ENCODE results near the gene L1CAM.

The L1CAM gene

GRCh38 chrX:153878969-153879653, 6.9 kb downstream of the L1CAM start:
- H3K9me3 ChIP-seq (ENCODE audit: control insufficient read depth, insufficient read depth, low read depth, low read length), result no peaks in the 10 kb centered on the region
- H3K4me1 ChIP-seq (ENCODE audit: control insufficient read depth, insufficient read depth, low read length), result no peaks in the 10 kb centered on the region
- POLR2A ChIA-PET, result interaction anchor here (0.9 kb wide), 1 partner anchor 49 kb away, joined by 3 read pairs; no protein-coding TSS in a partner anchor
- no peak overlapping the region for H3K27ac ChIP-seq (ENCODE audit: extremely low read depth, low read depth, low read length)
- TF ChIP-seq ZIC2 (tag by site-specific recombination; IDR thresholded peaks at IDR 0.05) (peak; percentile 88), ZNF529 (tag by site-specific recombination; IDR thresholded peaks at IDR 0.05; ENCODE audit: insufficient replicate concordance) (no peak), ZNF398 (tag by site-specific recombination; IDR thresholded peaks at IDR 0.05) (peak; percentile 59), ZNF600 (tag by site-specific recombination; IDR thresholded peaks at IDR 0.05) (peak; percentile 53; the same call in 1 of the 2 replicates), ZNF223 (tag by site-specific recombination; IDR thresholded peaks at IDR 0.05) (0 out of 2 replicates have a peak, but pooled peaks have one; percentile 18), ZNF830 (tag by site-specific recombination; IDR thresholded peaks at IDR 0.05; ENCODE audit: low read depth) (no peak), ZNF341 (tag by site-specific recombination; IDR thresholded peaks at IDR 0.05; ENCODE audit: low read depth) (peak; percentile 54; the same call in 1 of the 2 replicates)
- CTCF ChIA-PET, result interaction anchor here (1.1 kb wide), 1 partner anchor 17 kb away, joined by 3 read pairs; no protein-coding TSS in a partner anchor
- no peak overlapping the region for H3K4me3 ChIP-seq (ENCODE audit: low read depth, low read length)
- H3K36me3 ChIP-seq (ENCODE audit: control insufficient read depth in 2 of 2, insufficient read depth in 1 of 2, low read length in 2 of 2), result no peaks in the 10 kb centered on the region

DNA sequence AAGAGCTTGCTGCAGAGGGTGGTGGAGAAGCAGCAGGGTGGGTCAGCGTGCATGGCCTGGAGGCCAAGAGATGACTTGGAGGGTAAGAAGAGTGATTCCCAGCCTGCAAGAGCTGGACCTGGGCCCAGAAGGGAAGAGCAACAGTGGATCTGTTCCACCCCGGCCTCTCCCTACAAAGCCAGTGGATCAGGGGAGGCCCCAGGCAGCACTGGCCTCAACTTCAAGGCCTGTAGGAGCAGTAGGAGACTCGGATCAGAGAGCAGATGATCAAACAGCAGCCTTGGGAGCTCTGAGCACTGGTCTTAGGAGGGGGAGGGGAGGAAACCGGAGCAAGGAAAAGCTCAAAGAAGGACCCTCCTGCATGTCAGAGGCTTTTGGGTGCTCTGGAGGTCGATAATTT, 7.6 kb downstream of the L1CAM start:
- no peak overlapping the region for H3K27ac ChIP-seq (ENCODE audit: extremely low read depth, low read depth, low read length)
- no peaks in the 10 kb centered on the region for H3K9me3 ChIP-seq (ENCODE audit: control insufficient read depth, insufficient read depth, low read depth, low read length)
- H3K36me3 ChIP-seq (ENCODE audit: control insufficient read depth in 2 of 2, insufficient read depth in 1 of 2, low read length in 2 of 2), result no peaks in the 10 kb centered on the region
- H3K4me1 ChIP-seq (ENCODE audit: control insufficient read depth, insufficient read depth, low read length), result no peaks in the 10 kb centered on the region
- CTCF ChIA-PET, result interaction anchor here (1.0 to 1.1 kb wide), 2 partner anchors 8 to 18 kb away, joined by 3 read pairs; no protein-coding TSS in a partner anchor
- H3K4me3 ChIP-seq (ENCODE audit: low read depth, low read length), result no peak overlapping the region
- POLR2A ChIA-PET, result interaction anchor here (0.9 kb wide), 1 partner anchor 50 kb away, joined by 3 read pairs; no protein-coding TSS in a partner anchor
- TF ChIP-seq ZNF341 (tag by site-specific recombination; IDR thresholded peaks at IDR 0.05; ENCODE audit: low read depth) (no peak), ZNF843 (tag by site-specific recombination; IDR thresholded peaks at IDR 0.05) (no peak), ZNF777 (tag by site-specific recombination; IDR thresholded peaks at IDR 0.05; ENCODE audit: borderline replicate concordance) (no peak)

DNA sequence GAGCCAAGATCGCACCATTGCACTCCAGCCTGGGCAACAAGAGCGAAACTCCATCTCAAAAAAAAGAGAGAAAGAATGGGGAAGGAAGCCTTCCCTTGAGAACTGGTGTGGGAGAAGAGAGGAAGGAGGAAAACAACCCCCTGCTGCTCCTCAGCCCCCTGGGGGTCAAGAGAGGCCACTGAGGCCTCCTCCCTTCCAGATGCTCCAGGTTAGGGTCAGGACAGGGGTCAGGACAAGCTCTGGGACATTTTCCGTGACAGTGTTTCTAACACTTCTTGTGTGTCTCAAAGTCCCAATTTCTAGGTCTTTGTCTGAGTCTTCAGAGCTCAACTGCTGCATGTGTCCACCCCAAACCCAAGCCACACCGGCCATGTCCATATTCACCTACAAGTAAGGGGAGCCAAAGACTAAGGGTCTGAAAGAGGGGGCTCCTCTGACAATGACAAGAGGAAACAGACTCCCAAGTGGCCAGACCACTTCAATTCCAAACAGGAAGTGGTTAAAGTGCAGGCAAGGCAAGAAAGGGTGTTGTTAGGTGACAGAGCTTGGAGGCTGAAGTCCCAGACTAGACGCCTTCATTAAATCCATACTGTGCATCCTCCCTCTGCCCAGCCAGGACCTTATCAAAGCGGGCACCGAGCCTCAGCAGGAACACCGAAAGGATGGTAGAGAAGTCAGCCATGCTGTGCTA, 8.3 kb downstream of the L1CAM start:
- H3K9me3 ChIP-seq (ENCODE audit: control insufficient read depth, insufficient read depth, low read depth, low read length), result no peaks in the 10 kb centered on the region
- H3K36me3 ChIP-seq (ENCODE audit: control insufficient read depth in 2 of 2, insufficient read depth in 1 of 2, low read length in 2 of 2), result no peaks in the 10 kb centered on the region
- ChIA-PET CTCF (interaction anchor here (1.0 to 1.1 kb wide), 2 partner anchors 9 to 18 kb away, joined by 3 read pairs; no protein-coding TSS in a partner anchor), POLR2A (interaction anchor here (0.9 kb wide), 1 partner anchor 51 kb away, joined by 3 read pairs; no protein-coding TSS in a partner anchor)
- no peak overlapping the region for H3K27ac ChIP-seq (ENCODE audit: extremely low read depth, low read depth, low read length)
- H3K4me3 ChIP-seq (ENCODE audit: low read depth, low read length), result no peak overlapping the region
- no peaks in the 10 kb centered on the region for H3K4me1 ChIP-seq (ENCODE audit: control insufficient read depth, insufficient read depth, low read length)
- TF ChIP-seq ZNF549 (tag by site-specific recombination; IDR thresholded peaks at IDR 0.05), result no peak
- no peak for TF ChIP-seq ZNF350 (tag by site-specific recombination; IDR thresholded peaks at IDR 0.05)
- TF ChIP-seq ZNF654 (tag by site-specific recombination; IDR thresholded peaks at IDR 0.05; ENCODE audit: low read depth), result no peak
- TF ChIP-seq ZNF433 (tag by site-specific recombination; IDR thresholded peaks at IDR 0.05; ENCODE audit: low read depth), result no peak
- TF ChIP-seq ZNF362 (tag by site-specific recombination; IDR thresholded peaks at IDR 0.05), result no peak
- no peak for TF ChIP-seq YY1 (tag by site-specific recombination; IDR thresholded peaks at IDR 0.05)
- TF ChIP-seq, protein P1, sequence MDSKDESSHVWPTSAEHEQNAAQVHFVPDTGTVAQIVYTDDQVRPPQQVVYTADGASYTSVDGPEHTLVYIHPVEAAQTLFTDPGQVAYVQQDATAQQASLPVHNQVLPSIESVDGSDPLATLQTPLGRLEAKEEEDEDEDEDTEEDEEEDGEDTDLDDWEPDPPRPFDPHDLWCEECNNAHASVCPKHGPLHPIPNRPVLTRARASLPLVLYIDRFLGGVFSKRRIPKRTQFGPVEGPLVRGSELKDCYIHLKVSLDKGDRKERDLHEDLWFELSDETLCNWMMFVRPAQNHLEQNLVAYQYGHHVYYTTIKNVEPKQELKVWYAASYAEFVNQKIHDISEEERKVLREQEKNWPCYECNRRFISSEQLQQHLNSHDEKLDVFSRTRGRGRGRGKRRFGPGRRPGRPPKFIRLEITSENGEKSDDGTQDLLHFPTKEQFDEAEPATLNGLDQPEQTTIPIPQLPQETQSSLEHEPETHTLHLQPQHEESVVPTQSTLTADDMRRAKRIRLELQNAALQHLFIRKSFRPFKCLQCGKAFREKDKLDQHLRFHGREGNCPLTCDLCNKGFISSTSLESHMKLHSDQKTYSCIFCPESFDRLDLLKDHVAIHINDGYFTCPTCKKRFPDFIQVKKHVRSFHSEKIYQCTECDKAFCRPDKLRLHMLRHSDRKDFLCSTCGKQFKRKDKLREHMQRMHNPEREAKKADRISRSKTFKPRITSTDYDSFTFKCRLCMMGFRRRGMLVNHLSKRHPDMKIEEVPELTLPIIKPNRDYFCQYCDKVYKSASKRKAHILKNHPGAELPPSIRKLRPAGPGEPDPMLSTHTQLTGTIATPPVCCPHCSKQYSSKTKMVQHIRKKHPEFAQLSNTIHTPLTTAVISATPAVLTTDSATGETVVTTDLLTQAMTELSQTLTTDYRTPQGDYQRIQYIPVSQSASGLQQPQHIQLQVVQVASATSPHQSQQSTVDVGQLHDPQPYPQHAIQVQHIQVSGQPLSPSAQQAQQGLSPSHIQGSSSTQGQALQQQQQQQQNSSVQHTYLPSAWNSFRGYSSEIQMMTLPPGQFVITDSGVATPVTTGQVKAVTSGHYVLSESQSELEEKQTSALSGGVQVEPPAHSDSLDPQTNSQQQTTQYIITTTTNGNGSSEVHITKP (tag by site-specific recombination; IDR thresholded peaks at IDR 0.05), result no peak
- TF ChIP-seq ZNF18 (tag by site-specific recombination; IDR thresholded peaks at IDR 0.05), result no peak
- TF ChIP-seq ZNF221 (tag by site-specific recombination; IDR thresholded peaks at IDR 0.05; ENCODE audit: borderline replicate concordance), result no peak

Data from HEK293 (cell line).